Measurements from ENCODE around the gene ERGIC1. TPM values are rescaled to one million over a fixed set of nuclear protein-coding genes. Genes with fewer than 3 reads are reported as not detected.
A peak's percentile ranks its signal among the peaks of the same experiment; 100 is the strongest.

The ERGIC1 gene
- total RNA-seq, 2 donors from 2014 or later: 46.5 to 93.1 TPM

- DNase-seq (no peak), ATAC-seq (no peak)
- H3K9me3 ChIP-seq: no peaks in the 10 kb centered on the region
- H3K4me3 ChIP-seq: no peak overlapping the region
- intact Hi-C loops (cut with DNase I): no loop called here
- H3K36me3 ChIP-seq (replicated peaks in 1 of 2; ENCODE audit: insufficient read depth in 1 of 2, low read depth in 2 of 2): no peaks in the 10 kb centered on the region
- peaks cover 73% of the 10 kb centered on the region for H3K4me1 ChIP-seq
- H3K27ac ChIP-seq: peak overlapping the region in 2 of 4 donors; percentile 54 to 60
- TF ChIP-seq POLR2A (IDR thresholded peaks at IDR 0.05) (no peak), CTCF (IDR thresholded peaks at IDR 0.05) (no peak)
- H3K27me3 ChIP-seq: no peaks in the 10 kb centered on the region
- 92 to 99% methylated on average over 4 of the region's 4 CpGs for WGBS, 2 donors
These were observed 22.3 kb downstream of the ERGIC1 start for GRCh38 chr5:172856336-172856735.

GRCh38 chr5:172857982-172858381 is 23.9 kb downstream of the ERGIC1 start:
- 94 to 97% methylated on average over 7 of the region's 7 CpGs for WGBS, 2 donors
- DNase-seq: no peak
- H3K4me1 ChIP-seq: peaks cover 65% of the 10 kb centered on the region
- TF ChIP-seq POLR2A (IDR thresholded peaks at IDR 0.05) (no peak), CTCF (IDR thresholded peaks at IDR 0.05) (no peak)
- H3K9me3 ChIP-seq: no peaks in the 10 kb centered on the region
- H3K36me3 ChIP-seq (replicated peaks in 1 of 2; ENCODE audit: insufficient read depth in 1 of 2, low read depth in 2 of 2): no peaks in the 10 kb centered on the region
- H3K4me3 ChIP-seq: no peak overlapping the region
- intact Hi-C loops (cut with DNase I): no loop called here
- no peaks in the 10 kb centered on the region for H3K27me3 ChIP-seq
- peak overlapping the region; percentile 79 to 89 (median 84) for H3K27ac ChIP-seq
- no peak for ATAC-seq

- no peak for DNase-seq
- H3K4me1 ChIP-seq: peaks cover 60% of the 10 kb centered on the region
- H3K4me3 ChIP-seq: no peak overlapping the region
- 78 to 86% methylated on average over 5 to 12 of the region's 12 CpGs for WGBS, 2 donors
- no peaks in the 10 kb centered on the region for H3K27me3 ChIP-seq
- no peak for TF ChIP-seq CTCF (IDR thresholded peaks at IDR 0.05)
- no peak for TF ChIP-seq POLR2A (IDR thresholded peaks at IDR 0.05)
- no peaks in the 10 kb centered on the region for H3K9me3 ChIP-seq
- intact Hi-C loops (cut with DNase I): no loop called here
- ATAC-seq: no peak
- no peaks in the 10 kb centered on the region for H3K36me3 ChIP-seq (replicated peaks in 1 of 2; ENCODE audit: insufficient read depth in 1 of 2, low read depth in 2 of 2)
- H3K27ac ChIP-seq: peak overlapping the region; percentile 79 to 89 (median 84)
These were observed 24.5 kb downstream of the ERGIC1 start for GRCh38 chr5:172858511-172858989.

- peak overlapping the region; percentile 79 to 89 (median 84) for H3K27ac ChIP-seq
- TF ChIP-seq CTCF (IDR thresholded peaks at IDR 0.05): peak in 1 of 7 experiments; percentile 16
- no peak for TF ChIP-seq POLR2A (IDR thresholded peaks at IDR 0.05)
- no peaks in the 10 kb centered on the region for H3K9me3 ChIP-seq
- no peaks in the 10 kb centered on the region for H3K36me3 ChIP-seq (replicated peaks in 1 of 2; ENCODE audit: insufficient read depth in 1 of 2, low read depth in 2 of 2)
- H3K4me1 ChIP-seq: peaks cover 56% of the 10 kb centered on the region
- H3K27me3 ChIP-seq: no peaks in the 10 kb centered on the region
- DNase-seq (peak; percentile 39 to 69 (median 62)), ATAC-seq (peak; percentile 40)
- H3K4me3 ChIP-seq: no peak overlapping the region
- intact Hi-C loops (cut with DNase I): no loop called here
- WGBS, 2 donors: 43 to 46% methylated on average over 12 to 15 of the region's 15 CpGs
These were observed 25.1 kb downstream of the ERGIC1 start for GRCh38 chr5:172858990-172859811.

Measured in body of pancreas (tissue), 4 donors.